GM12878 (cell line): Measurements from ENCODE around the gene NOP9. TPM values are rescaled to one million over a fixed set of nuclear protein-coding genes. Genes with fewer than 3 reads are reported as not detected.

ENCODE experiments used
- ASH2L ChIP-seq: fragments of 300-600, 200-600 bp; sonication (generic); IDR thresholded peaks from 2 replicates; pipeline ENCODE4 v1.6.1; 2017; ENCODE audit warnings: low read depth, mild to moderate bottlenecking, borderline replicate concordance
- CBFB ChIP-seq: IDR thresholded peaks from 2 replicates; pipeline ENCODE4 v1.6.1; 2016; ENCODE audit warnings: antibody characterized with exemption, low read depth
- CEBPZ ChIP-seq: fragments of 150-350 bp; IDR thresholded peaks from 2 replicates; pipeline ENCODE4 v1.6.1; 2016; ENCODE audit warnings: low read depth, low read length
- CHD2 ChIP-seq: IDR thresholded peaks from 2 replicates; pipeline ENCODE4 v1.6.1; 2011; ENCODE audit warnings: low read depth, low read length, improper control_type of control experiment, borderline replicate concordance
- CTCF ChIP-seq, 3 experiments: IDR thresholded peaks in 2 of 3; conservative IDR thresholded peaks in 1 of 3; 2 replicates each; pipeline ENCODE4 v1.5.1; 2011; ENCODE audit warnings: low read depth in 3 of 3, low read length in 3 of 3, mild to moderate bottlenecking in 3 of 3, control low read depth in 2 of 3, moderate library complexity in 2 of 3, inconsistent platforms in 1 of 3, mixed read lengths in 1 of 3; ENCODE audit not compliant: control insufficient read depth in 2 of 3, insufficient read depth in 1 of 3; ENCODE audit errors: extremely low read depth in 1 of 3
- E2F8 ChIP-seq: fragments of 450-650 bp; IDR thresholded peaks from 2 replicates; pipeline ENCODE4 v1.6.1; 2018; ENCODE audit warnings: mild to moderate bottlenecking, low read depth, moderate library complexity; ENCODE audit not compliant: partially characterized antibody
- ESRRA ChIP-seq: IDR thresholded peaks from 2 replicates; pipeline ENCODE4 v1.6.1; 2012; ENCODE audit warnings: mild to moderate bottlenecking, low read length, improper control_type of control experiment
- FOXM1 ChIP-seq: IDR thresholded peaks from 2 replicates; pipeline ENCODE4 v1.6.1; 2012; ENCODE audit warnings: low read depth, mild to moderate bottlenecking, inconsistent platforms, low read length, moderate library complexity
- IKZF1 ChIP-seq: fragments of 450-650 bp; conservative IDR thresholded peaks from 2 replicates; pipeline ENCODE4 v1.6.1; 2017; ENCODE audit warnings: antibody characterized with exemption, mild to moderate bottlenecking
- IKZF2 ChIP-seq, 2 experiments: fragments of 450-650 bp; IDR thresholded peaks; 2 replicates each; pipeline ENCODE4 v1.6.1; 2017; ENCODE audit warnings: mild to moderate bottlenecking in 2 of 2, moderate library complexity in 2 of 2
- MTA2 ChIP-seq: fragments of 450-650 bp; IDR thresholded peaks from 2 replicates; pipeline ENCODE4 v1.6.1; 2016; ENCODE audit warnings: low read depth, mild to moderate bottlenecking, moderate library complexity
- RB1 ChIP-seq: fragments of 450-650 bp; formaldehyde crosslinking; IDR thresholded peaks from 2 replicates; pipeline ENCODE4 v1.6.1; 2017; ENCODE audit warnings: mild to moderate bottlenecking, borderline replicate concordance
- STAT1 ChIP-seq: fragments of 450-650 bp; conservative IDR thresholded peaks from 2 replicates; pipeline ENCODE4 v1.6.1; 2014; ENCODE audit warnings: antibody characterized with exemption, mild to moderate bottlenecking
- ZBTB4 ChIP-seq: fragments of 450-650 bp; formaldehyde crosslinking; IDR thresholded peaks from 2 replicates; pipeline ENCODE4 v1.4.0; 2022; ENCODE audit warnings: mild to moderate bottlenecking, moderate library complexity
- polyA plus RNA-seq, 11 experiments: library from polyadenylated mRNA; depleted of rRNA in 4 of 11; unstranded in 6 of 11; stranded (reverse) in 5 of 11; fragments of >200 nt; fragmentation: Nextera tagmentation in 4 of 11; fragmentation: Illumina TruSeq in 1 of 11; extraction: Ambion mirVana in 4 of 11; extraction: Trizol in 1 of 11; gene quantifications; 1 replicate in 1 of 11; 2 replicates in 10 of 11; pipeline versions ENCODE4 v1.2.1 to v1.2.3, GENCODE V29; 2011 to 2016; ENCODE audit warnings: inconsistent platforms in 2 of 11, missing spikeins in 2 of 11, low read depth in 1 of 11
- total RNA-seq, 4 experiments: library from RNA; depleted of rRNA in 3 of 4; stranded (reverse); fragments of >200 nt in 3 of 4; fragmentation: Illumina TruSeq in 1 of 4; extraction: Trizol in 1 of 4; gene quantifications; 2 replicates each; pipeline versions ENCODE4 v1.2.1 to v1.2.3, GENCODE V29; 2013 to 2021

NOP9 gene
- total and polyA plus RNA-seq, 10 of the 15 experiments (the other 5 are each of a cell fraction or from before 2014, with no cell fraction given): 2.4 to 43.9 (median 20.3) TPM

GRCh38 chr14:24279301-24280186 lies 20.1 kb upstream of the NOP9 start (continued):
- TF ChIP-seq IKZF2 (IDR thresholded peaks at IDR 0.05) (peak; percentile 53 to 57), ZBTB4 (no peak), ESRRA (no peak), E2F8 (no peak), CHD2 (no peak), CTCF (IDR thresholded peaks at IDR 0.05 in 2 of 3, conservative IDR thresholded peaks at IDR 0.05 in 1 of 3; ENCODE audit: control insufficient read depth in 2 of 3, extremely low read depth in 1 of 3, insufficient read depth in 1 of 3, low read depth in 3 of 3, low read length in 3 of 3) (peak; percentile 44 to 47 (median 44); a peak in 5 of 6 replicates), RB1 (no peak), IKZF1 (peak; percentile 53), STAT1 (no peak), MTA2 (no peak), ASH2L (peak; percentile 36; the same call in 1 of the 2 replicates), CBFB (no peak), FOXM1 (no peak), CEBPZ (no peak)
